ENCODE data around the gene DEFB125.
"Not testable (repeated sequence)": the region's sequence is repeated elsewhere in the genome, so short reads cannot be mapped to it uniquely, and the experiment has no call there.

- not testable (repeated sequence) for TF ChIP-seq NFRKB (IDR thresholded peaks at IDR 0.05); FOXM1 (IDR thresholded peaks at IDR 0.05; ENCODE audit: borderline replicate concordance); L3MBTL2 (conservative IDR thresholded peaks at IDR 0.05); ZNF384 (IDR thresholded peaks at IDR 0.05); LEF1 (IDR thresholded peaks at IDR 0.05; ENCODE audit: borderline replicate concordance); ELF4 (IDR thresholded peaks at IDR 0.05); BHLHE40 (IDR thresholded peaks at IDR 0.05; ENCODE audit: borderline replicate concordance); FOXK2 (IDR thresholded peaks at IDR 0.05); SUZ12 (IDR thresholded peaks at IDR 0.05); HDGF (IDR thresholded peaks at IDR 0.05; ENCODE audit: borderline replicate concordance); CTBP1 (IDR thresholded peaks at IDR 0.05; ENCODE audit: borderline replicate concordance); SP1 (IDR thresholded peaks at IDR 0.05)
Observed at GRCh38 chr20:129786-130323, 42.4 kb downstream of the DEFB125 start.
